Left lung (tissue), 10 donors: ENCODE data around the gene MSANTD7. TPM values are rescaled to one million over a fixed set of nuclear protein-coding genes. Genes with fewer than 3 reads are reported as not detected.

Experiments used
- ATAC-seq: fragments of 200-7000 bp; cut with Tn5 transposase; one replicate; pipeline ENCODE4 v1.9.1; 2020; ENCODE audit warnings: moderate library complexity
- DNase-seq, 4 donors: peaks; one replicate each; pipeline ENCODE4 v3.0.0-alpha.2; 2013 to 2020
- H3K27ac ChIP-seq, 2 donors: fragments of 200-600 bp; sonication (generic) in 1 of 2; one replicate each; pipeline versions ENCODE4 v1.5.0 to v1.8.0; 2020 to 2021
- H3K27me3 ChIP-seq, 2 donors: fragments of 200-600 bp; sonication (generic) in 1 of 2; one replicate each; pipeline versions ENCODE4 v1.5.0 to v1.8.0; 2020 to 2021
- H3K36me3 ChIP-seq, 2 donors: fragments of 200-600 bp; sonication (generic) in 1 of 2; one replicate each; pipeline versions ENCODE4 v1.5.0 to v1.8.0; 2020 to 2021
- H3K4me1 ChIP-seq, 2 donors: fragments of 200-600 bp; one replicate each; pipeline ENCODE4 v1.8.0; 2021
- H3K4me3 ChIP-seq, 2 donors: fragments of 200-600 bp; sonication (generic) in 1 of 2; one replicate each; pipeline versions ENCODE4 v1.5.0 to v1.8.0; 2020 to 2021; ENCODE audit warnings: mild to moderate bottlenecking in 1 of 2
- H3K9me3 ChIP-seq, 2 donors: fragments of 200-600 bp; sonication (generic) in 1 of 2; one replicate each; pipeline versions ENCODE4 v1.5.0 to v1.8.0; 2020 to 2021
- intact Hi-C, 2 donors: fragments of 100-400 bp; cut with DNase I; formaldehyde crosslinking; loops; one replicate each; pipeline versions ENCODE4 v1.11.2 to v1.14.2; 2022
- polyA plus RNA-seq, 6 donors: library from polyadenylated mRNA; unstranded; fragments of 120-200 nt; gene quantifications; one replicate each; pipeline ENCODE4 v1.2.1, GENCODE V29; 2013; ENCODE audit not compliant: insufficient read length in 6 of 6
- total RNA-seq, 2 donors: library from RNA; stranded (reverse); fragmentation: NEBNext Ultra II Directional; extraction: Animal tissue kit (Norgen Biotek cat#: 25700); gene quantifications; one replicate each; pipeline ENCODE4 v1.2.1, GENCODE V29; 2021
- TF ChIP-seq, protein P1 (sequence below), 2 donors: fragments of 200-600 bp; sonication (generic) in 1 of 2; IDR thresholded peaks; one replicate each; pipeline versions ENCODE4 v1.5.0 to v1.8.0; 2021; ENCODE audit warnings: antibody characterized with exemption in 2 of 2
- donor health status: DM: no; HTN: yes; CAD: no.
- donor health status: DM: no; HTN: no; CAD: no.

The MSANTD7 gene
- total and polyA plus RNA-seq, 8 donors = 8.5 to 18.1 (median 15.9) TPM

DNA sequence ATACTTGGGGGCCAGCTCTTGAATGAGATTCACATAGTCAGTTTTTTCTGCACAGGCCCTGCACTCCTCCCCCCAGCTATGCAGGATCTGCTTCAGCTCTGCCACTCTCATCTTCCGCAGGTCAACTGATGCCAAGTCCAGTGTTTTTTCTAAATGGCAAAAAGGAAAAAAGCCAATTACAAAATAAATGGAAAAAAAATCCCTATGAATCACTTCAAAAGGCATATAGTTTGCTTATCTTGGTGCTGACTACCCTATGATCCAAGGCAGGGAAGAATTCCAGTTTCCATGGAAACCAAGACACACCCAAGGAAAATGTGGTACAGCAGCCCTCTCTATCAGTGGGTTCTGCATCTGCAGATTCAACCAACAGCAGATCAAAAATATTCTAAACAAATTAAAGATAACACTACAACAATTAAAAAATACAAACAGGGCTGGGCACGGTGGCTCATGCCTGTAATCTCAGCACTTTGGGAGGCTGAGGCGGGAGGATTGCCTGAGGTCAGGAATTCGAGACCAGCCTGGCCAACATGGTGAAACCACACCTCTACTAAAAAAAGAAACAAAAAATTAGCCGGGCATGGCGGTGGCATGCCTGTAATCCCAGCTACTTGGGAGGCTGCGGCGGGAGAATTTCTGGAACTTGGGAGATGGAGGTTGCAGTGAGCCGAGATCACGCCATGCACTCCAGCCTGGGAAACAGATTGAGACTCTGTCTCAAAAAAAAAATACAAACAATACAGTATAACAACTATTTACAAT, 17.9 kb upstream of the MSANTD7 start:
- no peak overlapping the region for H3K4me3 ChIP-seq
- H3K9me3 ChIP-seq = no peaks in the 10 kb centered on the region
- TF ChIP-seq, protein P1, sequence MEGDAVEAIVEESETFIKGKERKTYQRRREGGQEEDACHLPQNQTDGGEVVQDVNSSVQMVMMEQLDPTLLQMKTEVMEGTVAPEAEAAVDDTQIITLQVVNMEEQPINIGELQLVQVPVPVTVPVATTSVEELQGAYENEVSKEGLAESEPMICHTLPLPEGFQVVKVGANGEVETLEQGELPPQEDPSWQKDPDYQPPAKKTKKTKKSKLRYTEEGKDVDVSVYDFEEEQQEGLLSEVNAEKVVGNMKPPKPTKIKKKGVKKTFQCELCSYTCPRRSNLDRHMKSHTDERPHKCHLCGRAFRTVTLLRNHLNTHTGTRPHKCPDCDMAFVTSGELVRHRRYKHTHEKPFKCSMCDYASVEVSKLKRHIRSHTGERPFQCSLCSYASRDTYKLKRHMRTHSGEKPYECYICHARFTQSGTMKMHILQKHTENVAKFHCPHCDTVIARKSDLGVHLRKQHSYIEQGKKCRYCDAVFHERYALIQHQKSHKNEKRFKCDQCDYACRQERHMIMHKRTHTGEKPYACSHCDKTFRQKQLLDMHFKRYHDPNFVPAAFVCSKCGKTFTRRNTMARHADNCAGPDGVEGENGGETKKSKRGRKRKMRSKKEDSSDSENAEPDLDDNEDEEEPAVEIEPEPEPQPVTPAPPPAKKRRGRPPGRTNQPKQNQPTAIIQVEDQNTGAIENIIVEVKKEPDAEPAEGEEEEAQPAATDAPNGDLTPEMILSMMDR (IDR thresholded peaks at IDR 0.05) = no peak
- DNase-seq = no peak
- H3K27ac ChIP-seq = no peak overlapping the region
- peaks cover 0 to 5% of the 10 kb centered on the region in 2 donors for H3K4me1 ChIP-seq
- peak; percentile 41 for ATAC-seq
- intact Hi-C loops = loop anchor here in 1 of 2 donors (10.0 kb wide), 1 partner anchor 315 kb away; no protein-coding TSS in a partner anchor
- no peaks in the 10 kb centered on the region for H3K27me3 ChIP-seq
- no peaks in the 10 kb centered on the region for H3K36me3 ChIP-seq

- no peak for ATAC-seq
- Histone ChIP-seq H3K4me3 (no peak overlapping the region), H3K27me3 (no peaks in the 10 kb centered on the region), H3K9me3 (no peaks in the 10 kb centered on the region), H3K36me3 (no peaks in the 10 kb centered on the region), H3K27ac (no peak overlapping the region), H3K4me1 (peaks cover 0 to 5% of the 10 kb centered on the region in 2 donors)
- no peak for DNase-seq
- intact Hi-C loops = loop anchor here in 1 of 2 donors (10.0 kb wide), 1 partner anchor 316 kb away; no protein-coding TSS in a partner anchor
- TF ChIP-seq, protein P1 (IDR thresholded peaks at IDR 0.05) = no peak
Measured at GRCh38 chr10:14820775-14821154, 17.3 kb upstream of the MSANTD7 start.

DNA sequence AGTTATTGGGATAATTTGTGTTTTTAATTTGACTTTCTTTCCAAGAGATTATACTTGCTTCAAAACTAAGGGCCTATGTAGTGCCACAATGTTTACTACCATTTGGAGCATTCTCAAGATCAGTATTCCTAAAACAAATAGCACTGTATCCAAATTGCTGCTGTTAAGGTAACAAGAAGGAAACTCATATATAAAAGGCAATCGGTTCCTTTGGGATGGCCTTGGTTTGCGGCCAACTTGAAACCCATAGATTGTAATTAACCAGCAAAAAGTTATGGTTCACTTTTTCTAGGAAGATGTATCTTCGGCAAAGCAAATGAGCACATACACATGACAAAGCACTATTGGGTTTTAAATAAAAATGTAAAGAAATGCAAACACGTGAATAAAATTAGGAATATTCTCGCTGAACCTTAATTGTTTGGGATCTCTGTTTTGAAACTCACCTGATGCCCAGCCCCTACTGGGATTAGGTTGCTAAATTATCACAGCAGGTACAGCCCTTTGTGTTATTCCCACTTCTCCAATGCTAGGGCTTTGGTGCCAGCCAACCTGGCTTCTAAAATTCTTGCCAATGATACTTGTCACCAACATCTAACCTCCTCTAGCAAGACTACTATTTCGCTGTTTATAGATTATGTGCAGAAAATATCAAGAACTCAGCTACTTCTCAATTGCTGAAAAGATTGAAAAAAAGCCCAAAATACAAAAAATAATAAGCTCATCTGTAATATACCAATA, 16.3 kb upstream of the MSANTD7 start:
- Histone ChIP-seq H3K4me1 (peaks cover 0 to 5% of the 10 kb centered on the region in 2 donors), H3K27me3 (no peaks in the 10 kb centered on the region), H3K27ac (no peak overlapping the region), H3K4me3 (no peak overlapping the region), H3K9me3 (no peaks in the 10 kb centered on the region), H3K36me3 (no peaks in the 10 kb centered on the region)
- no peak for ATAC-seq
- no peak for DNase-seq
- intact Hi-C loops = loop anchor here in 1 of 2 donors (10.0 kb wide), 1 partner anchor 317 kb away; no protein-coding TSS in a partner anchor
- TF ChIP-seq, protein P1 (IDR thresholded peaks at IDR 0.05) = no peak

DNA sequence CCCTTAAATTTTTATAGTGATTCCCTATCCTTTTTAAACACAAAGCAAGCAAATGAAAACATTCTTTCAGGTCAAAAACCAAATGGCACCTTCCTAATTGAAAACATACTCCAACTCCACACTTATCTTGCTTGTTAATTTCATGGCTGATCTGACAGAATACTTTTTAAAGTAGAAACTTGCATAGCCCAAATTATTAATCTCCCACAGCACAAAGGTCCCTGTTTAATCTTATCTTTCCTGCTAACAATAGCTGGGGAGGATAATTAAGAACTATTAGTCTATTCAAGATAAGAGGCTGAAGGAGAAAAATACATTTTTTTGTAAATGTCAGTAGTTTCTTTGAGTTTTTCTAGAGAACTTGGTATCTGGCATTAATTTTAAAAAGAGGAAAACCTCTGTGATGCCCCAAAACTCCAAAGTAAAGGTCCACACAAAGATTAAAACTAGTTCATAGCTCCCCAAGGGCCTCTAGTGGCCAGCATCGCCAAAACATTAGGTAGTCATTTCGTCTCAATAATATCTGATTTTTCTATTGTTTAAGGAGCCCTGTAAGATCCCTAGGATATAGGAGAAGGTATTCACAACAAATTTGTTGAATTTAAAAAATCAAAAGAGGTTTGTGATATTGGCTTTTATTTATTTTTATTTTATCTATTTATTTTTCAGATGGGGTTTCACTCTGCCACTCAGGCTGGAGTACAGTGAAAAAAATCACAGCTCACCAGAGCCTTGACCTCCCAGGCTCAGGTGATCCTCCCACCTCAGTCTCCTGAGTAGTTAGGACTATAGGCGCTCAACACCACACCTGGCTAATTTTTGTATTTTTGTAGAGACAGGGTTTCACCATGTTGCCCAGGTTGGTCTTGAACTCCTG, 15.0 kb upstream of the MSANTD7 start:
- TF ChIP-seq, protein P1 (IDR thresholded peaks at IDR 0.05) = peak; percentile 47 to 50
- ATAC-seq (peak; percentile 75), DNase-seq (peak in 1 of 4 donors; percentile 58)
- Histone ChIP-seq H3K36me3 (no peaks in the 10 kb centered on the region), H3K27ac (no peak overlapping the region), H3K27me3 (no peaks in the 10 kb centered on the region), H3K4me1 (peaks cover 0 to 5% of the 10 kb centered on the region in 2 donors), H3K9me3 (no peaks in the 10 kb centered on the region), H3K4me3 (no peak overlapping the region)
- intact Hi-C loops = loop anchor here in 1 of 2 donors (10.0 kb wide), 1 partner anchor 318 kb away; no protein-coding TSS in a partner anchor
